Erythroblast (primary cell): ENCODE results near the gene FNDC11.

ENCODE experiments used
- DNase-seq, 2 experiments: peaks; one replicate each; lab custom pipeline; 2025; lab: John Stamatoyannopoulos, UW
- GATA1 ChIP-seq: IDR thresholded peaks from 2 replicates; pipeline ENCODE4 v1.6.1; 2011; ENCODE audit warnings: low read depth, mild to moderate bottlenecking, control low read depth, low read length, moderate library complexity
- POLR2A ChIP-seq: IDR thresholded peaks from 2 replicates; pipeline ENCODE4 v1.6.1; 2011; ENCODE audit warnings: mild to moderate bottlenecking, low read length

The FNDC11 gene

GRCh38 chr20:63539441-63540370 lies 14.3 kb upstream of the FNDC11 start:
- TF ChIP-seq POLR2A (no peak), GATA1 (no peak)
- DNase-seq: no peak

GRCh38 chr20:63540417-63541186 lies 13.4 kb upstream of the FNDC11 start:
- DNase-seq: no peak
- no peak for TF ChIP-seq POLR2A
- no peak for TF ChIP-seq GATA1

- no peak for DNase-seq
- TF ChIP-seq POLR2A (no peak), GATA1 (no peak)
These were observed 12.6 kb upstream of the FNDC11 start for GRCh38 chr20:63541371-63541770.

GRCh38 chr20:63542031-63542559 lies 11.9 kb upstream of the FNDC11 start:
- no peak for DNase-seq
- TF ChIP-seq POLR2A: no peak
- TF ChIP-seq GATA1: no peak

- TF ChIP-seq POLR2A (no peak), GATA1 (no peak)
- no peak for DNase-seq
These were observed 11.3 kb upstream of the FNDC11 start for GRCh38 chr20:63542696-63543095.

- DNase-seq: no peak
- TF ChIP-seq POLR2A (no peak), GATA1 (no peak)
These were observed 10.8 kb upstream of the FNDC11 start for GRCh38 chr20:63543131-63543530.

- no peak for TF ChIP-seq POLR2A
These were observed 10.2 kb upstream of the FNDC11 start for GRCh38 chr20:63543733-63544132.

GRCh38 chr20:63544241-63544957 lies 9.6 kb upstream of the FNDC11 start:
- TF ChIP-seq POLR2A (no peak), GATA1 (no peak)
- no peak for DNase-seq

More at GRCh38 chr20:63543733-63544132, 10.2 kb upstream of the FNDC11 start:
- DNase-seq: no peak

- no peak for DNase-seq
- no peak for TF ChIP-seq POLR2A
- TF ChIP-seq GATA1: no peak
These were observed 8.9 kb upstream of the FNDC11 start for GRCh38 chr20:63544958-63545516.

GRCh38 chr20:63545814-63546213 lies 8.1 kb upstream of the FNDC11 start:
- TF ChIP-seq GATA1 (no peak), POLR2A (no peak)
- DNase-seq: no peak

- no peak for DNase-seq
- TF ChIP-seq POLR2A (no peak), GATA1 (no peak)
These were observed 7.6 kb upstream of the FNDC11 start for GRCh38 chr20:63546256-63546955.

- no peak for DNase-seq
- TF ChIP-seq GATA1 (no peak), POLR2A (no peak)
These were observed 6.8 kb upstream of the FNDC11 start for GRCh38 chr20:63546956-63547724.
